Upper lobe of right lung (tissue), 1 donor: ENCODE measurements around the gene VWA5B1. TPM values are rescaled to one million over a fixed set of nuclear protein-coding genes. Genes with fewer than 3 reads are reported as not detected.

Source experiments
- ATAC-seq: fragments of 200-7000 bp; cut with Tn5 transposase; one replicate; pipeline ENCODE4 v1.9.1; 2020; ENCODE audit warnings: mild to moderate bottlenecking, moderate library complexity
- DNase-seq: peaks from one replicate; pipeline ENCODE4 v3.0.0-alpha.2; 2020
- H3K27ac ChIP-seq: fragments of 200-600 bp; one replicate; pipeline ENCODE4 v1.8.0; 2022
- H3K27me3 ChIP-seq: fragments of 200-600 bp; one replicate; pipeline ENCODE4 v1.8.0; 2022; ENCODE audit warnings: mild to moderate bottlenecking
- H3K36me3 ChIP-seq: fragments of 200-600 bp; one replicate; pipeline ENCODE4 v1.8.0; 2022
- H3K4me1 ChIP-seq: fragments of 200-600 bp; one replicate; pipeline ENCODE4 v1.8.0; 2022
- H3K4me3 ChIP-seq: fragments of 200-600 bp; one replicate; pipeline ENCODE4 v1.8.0; 2022; ENCODE audit warnings: mild to moderate bottlenecking
- H3K9me3 ChIP-seq: fragments of 200-600 bp; one replicate; pipeline ENCODE4 v1.8.0; 2022
- intact Hi-C: fragments of 100-400 bp; cut with DNase I; formaldehyde crosslinking; loops from one replicate; pipeline ENCODE4 v1.11.0; 2022
- total RNA-seq: library from RNA; stranded (reverse); fragmentation: NEBNext Ultra II Directional; extraction: Animal tissue kit (Norgen Biotek cat#: 25700); gene quantifications from one replicate; pipeline ENCODE4 v1.2.1, GENCODE V29; 2021
- TF ChIP-seq, protein P1 (sequence below): fragments of 200-600 bp; IDR thresholded peaks from one replicate; pipeline ENCODE4 v1.8.0; 2022; ENCODE audit warnings: antibody characterized with exemption
- donor health status: DM: no; HTN: yes; CAD: no; lungs with severe emphysema.

The VWA5B1 gene
- total RNA-seq, 1 donor from 2014 or later = 0.09 TPM

- intact Hi-C loops = loop anchor here (10.0 kb wide), 1 partner anchor 122 kb away; no protein-coding TSS in a partner anchor
- no peaks in the 10 kb centered on the region for H3K36me3 ChIP-seq
- H3K4me3 ChIP-seq = no peak overlapping the region
- H3K27ac ChIP-seq = no peak overlapping the region
- peaks cover 49% of the 10 kb centered on the region for H3K27me3 ChIP-seq
- H3K4me1 ChIP-seq = no peaks in the 10 kb centered on the region
- ATAC-seq = no peak
- DNase-seq = no peak
- H3K9me3 ChIP-seq = no peaks in the 10 kb centered on the region
- TF ChIP-seq, protein P1, sequence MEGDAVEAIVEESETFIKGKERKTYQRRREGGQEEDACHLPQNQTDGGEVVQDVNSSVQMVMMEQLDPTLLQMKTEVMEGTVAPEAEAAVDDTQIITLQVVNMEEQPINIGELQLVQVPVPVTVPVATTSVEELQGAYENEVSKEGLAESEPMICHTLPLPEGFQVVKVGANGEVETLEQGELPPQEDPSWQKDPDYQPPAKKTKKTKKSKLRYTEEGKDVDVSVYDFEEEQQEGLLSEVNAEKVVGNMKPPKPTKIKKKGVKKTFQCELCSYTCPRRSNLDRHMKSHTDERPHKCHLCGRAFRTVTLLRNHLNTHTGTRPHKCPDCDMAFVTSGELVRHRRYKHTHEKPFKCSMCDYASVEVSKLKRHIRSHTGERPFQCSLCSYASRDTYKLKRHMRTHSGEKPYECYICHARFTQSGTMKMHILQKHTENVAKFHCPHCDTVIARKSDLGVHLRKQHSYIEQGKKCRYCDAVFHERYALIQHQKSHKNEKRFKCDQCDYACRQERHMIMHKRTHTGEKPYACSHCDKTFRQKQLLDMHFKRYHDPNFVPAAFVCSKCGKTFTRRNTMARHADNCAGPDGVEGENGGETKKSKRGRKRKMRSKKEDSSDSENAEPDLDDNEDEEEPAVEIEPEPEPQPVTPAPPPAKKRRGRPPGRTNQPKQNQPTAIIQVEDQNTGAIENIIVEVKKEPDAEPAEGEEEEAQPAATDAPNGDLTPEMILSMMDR = no peak
Measured at GRCh38 chr1:20372676-20373075, 82.0 kb downstream of the VWA5B1 start.

DNA sequence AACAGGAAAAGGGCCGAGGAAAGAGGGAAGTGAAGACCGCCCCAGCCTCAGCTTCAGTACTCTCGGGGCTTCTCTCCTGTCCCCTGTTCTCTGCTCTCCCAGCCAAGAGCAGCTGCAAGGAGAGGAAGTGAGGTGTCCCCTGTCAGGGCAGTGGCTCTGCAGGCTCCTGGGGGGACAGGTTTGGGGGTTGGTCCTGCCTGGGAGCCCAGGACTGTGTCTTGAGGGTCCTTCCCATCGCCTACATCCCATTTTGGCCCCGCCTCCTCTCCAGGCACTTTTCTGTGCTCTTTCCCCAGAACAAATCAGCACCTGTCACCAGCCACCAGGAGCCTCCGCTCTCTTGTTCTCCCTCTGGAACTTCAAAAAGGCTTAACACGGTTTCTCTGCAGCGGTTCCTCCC is 82.6 kb downstream of the VWA5B1 start:
- H3K9me3 ChIP-seq = no peaks in the 10 kb centered on the region
- H3K4me1 ChIP-seq = no peaks in the 10 kb centered on the region
- TF ChIP-seq, protein P1 = no peak
- no peak for ATAC-seq
- no peak overlapping the region for H3K27ac ChIP-seq
- H3K4me3 ChIP-seq = no peak overlapping the region
- H3K36me3 ChIP-seq = no peaks in the 10 kb centered on the region
- intact Hi-C loops = loop anchor here (10.0 kb wide), 1 partner anchor 122 kb away; no protein-coding TSS in a partner anchor
- no peak for DNase-seq
- peaks cover 46% of the 10 kb centered on the region for H3K27me3 ChIP-seq

GRCh38 chr1:20373764-20374163 is 83.1 kb downstream of the VWA5B1 start:
- TF ChIP-seq, protein P1 = no peak
- no peaks in the 10 kb centered on the region for H3K4me1 ChIP-seq
- no peak for DNase-seq
- peaks cover 46% of the 10 kb centered on the region for H3K27me3 ChIP-seq
- H3K36me3 ChIP-seq = no peaks in the 10 kb centered on the region
- intact Hi-C loops = loop anchor here (10.0 kb wide), 1 partner anchor 121 kb away; no protein-coding TSS in a partner anchor
- ATAC-seq = no peak
- no peaks in the 10 kb centered on the region for H3K9me3 ChIP-seq
- no peak overlapping the region for H3K4me3 ChIP-seq
- H3K27ac ChIP-seq = no peak overlapping the region

DNA sequence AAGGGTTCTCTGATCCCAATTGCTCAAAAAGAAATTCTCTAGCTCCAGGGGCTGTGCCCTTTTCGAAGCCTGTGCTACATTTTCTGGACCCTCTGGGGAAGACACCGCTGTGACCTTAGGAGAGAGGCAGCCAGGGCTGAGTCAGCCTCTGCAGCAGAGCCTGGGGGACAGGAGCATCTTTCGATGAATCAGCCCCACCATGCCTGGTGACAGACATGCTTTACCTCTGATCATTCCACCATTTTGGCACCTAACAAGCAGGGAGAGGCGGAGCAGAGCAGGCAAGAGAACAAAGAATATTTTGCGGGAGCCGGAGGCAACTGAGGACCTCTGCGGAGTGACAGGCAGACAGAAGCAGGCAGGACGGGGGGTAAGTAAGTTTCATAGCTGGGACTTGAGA is 84.9 kb downstream of the VWA5B1 start:
- Histone ChIP-seq H3K36me3 (no peaks in the 10 kb centered on the region), H3K4me1 (no peaks in the 10 kb centered on the region), H3K27me3 (peaks cover 36% of the 10 kb centered on the region), H3K9me3 (no peaks in the 10 kb centered on the region), H3K27ac (no peak overlapping the region), H3K4me3 (no peak overlapping the region)
- DNase-seq (no peak), ATAC-seq (no peak)
- intact Hi-C loops = loop anchor here (10.0 kb wide), 1 partner anchor 119 kb away; no protein-coding TSS in a partner anchor
- TF ChIP-seq, protein P1 = no peak

DNA sequence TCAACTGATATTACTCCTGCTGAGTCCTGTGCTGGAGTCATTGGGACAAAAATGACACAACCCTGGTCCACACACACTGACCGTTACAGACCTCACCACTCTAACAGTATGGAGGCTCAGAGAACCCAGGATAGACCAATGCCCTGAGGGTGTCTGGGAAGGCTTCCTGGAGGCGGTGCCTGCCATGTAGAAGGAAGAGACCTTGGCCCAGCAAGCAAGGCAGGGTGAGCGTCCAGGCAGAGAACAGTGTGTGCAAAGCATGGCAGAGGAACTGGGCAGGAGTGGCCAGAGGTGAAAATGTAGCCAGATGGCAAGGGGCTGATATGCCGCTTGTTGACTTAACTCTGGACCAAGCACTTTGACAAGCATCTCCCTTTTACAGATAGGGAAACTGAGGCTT is 85.5 kb downstream of the VWA5B1 start:
- intact Hi-C loops = loop anchor here (10.0 kb wide), 1 partner anchor 119 kb away; no protein-coding TSS in a partner anchor
- peaks cover 32% of the 10 kb centered on the region for H3K27me3 ChIP-seq
- no peak for ATAC-seq
- no peak for DNase-seq
- H3K36me3 ChIP-seq = no peaks in the 10 kb centered on the region
- no peaks in the 10 kb centered on the region for H3K4me1 ChIP-seq
- TF ChIP-seq, protein P1 = no peak
- no peak overlapping the region for H3K27ac ChIP-seq
- H3K9me3 ChIP-seq = no peaks in the 10 kb centered on the region
- H3K4me3 ChIP-seq = no peak overlapping the region
